Pulmonary artery endothelial cell (primary cell): ENCODE data around the gene MOB1A. TPM values are rescaled to one million over a fixed set of nuclear protein-coding genes. Genes with fewer than 3 reads are reported as not detected.
"Not testable (repeated sequence)": the region's sequence is repeated elsewhere in the genome, so short reads cannot be mapped to it uniquely, and the experiment has no call there.

Source experiments
- DNase-seq: peaks from one replicate; pipeline ENCODE4 v3.0.0-alpha.2; 2011; ENCODE audit warnings: low read depth, low spot score
- total RNA-seq: library from RNA; depleted of rRNA; stranded (reverse); fragments of >200 nt; gene quantifications from 2 replicates; pipeline ENCODE4 v1.2.3, GENCODE V29; 2014

Gene MOB1A
- total RNA-seq, 1 donor from 2014 or later, result 94.8 TPM

DNA sequence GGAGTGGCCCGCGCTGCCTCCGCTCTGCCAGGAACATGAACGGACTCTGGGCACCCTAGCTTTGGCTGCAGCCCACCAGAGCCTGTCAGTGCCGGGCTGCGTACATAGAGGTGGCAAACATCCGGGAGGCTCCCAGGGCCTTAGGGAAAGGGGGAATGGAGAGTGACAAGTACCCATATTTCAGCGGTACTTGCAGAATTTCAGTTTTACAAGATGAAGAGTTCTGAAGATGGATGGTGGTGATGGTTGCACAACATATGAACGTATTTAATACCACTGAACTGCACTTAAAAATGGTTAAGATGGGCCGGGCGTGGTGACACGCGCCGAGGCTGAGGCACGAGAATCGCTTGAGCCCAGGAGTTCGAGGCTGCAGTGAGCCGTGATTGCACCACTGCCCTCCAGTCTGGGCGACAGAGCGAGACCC lies 20.6 kb upstream of the MOB1A start:
- DNase-seq, result no peak

DNA sequence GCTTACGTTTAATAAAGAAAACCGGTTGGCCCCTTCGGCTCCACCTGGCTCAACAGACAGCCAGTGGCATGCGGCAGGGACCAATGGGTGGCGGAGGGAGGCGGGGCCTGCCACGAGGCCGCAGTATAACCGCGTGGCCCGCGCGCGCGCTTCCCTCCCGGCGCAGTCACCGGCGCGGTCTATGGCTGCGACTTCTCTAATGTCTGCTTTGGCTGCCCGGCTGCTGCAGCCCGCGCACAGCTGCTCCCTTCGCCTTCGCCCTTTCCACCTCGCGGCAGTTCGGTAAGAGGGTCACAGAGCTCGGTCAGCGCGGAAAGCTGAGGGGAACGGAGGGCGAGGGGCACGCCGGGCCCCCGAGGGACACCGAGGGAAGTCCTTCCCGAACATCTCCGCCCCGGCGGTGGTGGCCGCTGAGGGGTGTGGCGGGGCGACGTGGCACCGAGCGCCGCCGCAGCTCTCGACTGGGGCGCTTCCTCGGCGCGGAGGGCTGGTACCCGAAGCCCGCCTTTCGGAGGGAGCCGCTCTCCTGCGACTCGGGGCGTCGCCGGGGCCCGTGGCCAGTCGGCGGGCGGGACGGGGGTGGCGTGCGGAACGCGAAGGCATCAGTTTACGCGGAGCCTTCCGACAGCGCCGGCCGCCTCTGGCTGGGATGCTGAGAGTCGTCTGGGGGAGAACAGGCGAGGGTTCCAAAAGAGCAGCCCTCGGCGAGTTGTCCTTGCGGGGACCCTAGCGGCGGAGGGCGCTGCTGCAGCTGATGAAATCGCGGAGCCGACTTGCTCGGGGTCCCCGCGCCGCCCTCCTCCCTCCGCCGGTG lies 20.0 kb upstream of the MOB1A start, which contains the start of gene MTHFD2:
TSS of gene MTHFD2 (plus strand) at position 155 of the 814 bp plus-strand sequence. CDS start at position 182, 27 bp downstream.
- peak; percentile 90 for DNase-seq

DNA sequence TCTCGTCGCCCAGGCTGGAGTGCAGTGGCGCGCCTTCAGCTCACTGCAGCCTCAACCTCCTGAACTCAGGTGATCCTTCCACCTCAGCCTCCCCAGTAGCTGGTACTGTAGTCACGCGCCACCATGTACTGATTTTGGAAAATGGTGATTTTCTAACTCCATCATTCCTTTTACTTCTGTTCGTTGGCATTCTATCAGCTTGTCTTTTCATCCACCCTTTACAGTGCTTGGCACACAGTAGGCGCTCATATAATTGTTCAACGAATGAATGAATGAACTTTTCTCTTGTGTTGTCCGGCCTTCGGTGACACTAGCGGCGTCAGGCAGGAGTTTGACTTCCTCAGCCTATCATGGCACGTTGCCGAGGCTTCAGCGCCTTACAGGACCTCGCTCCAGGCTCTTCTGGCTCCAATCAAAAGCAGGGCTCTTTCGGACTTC lies 19.4 kb upstream of the MOB1A start:
- no peak for DNase-seq

DNA sequence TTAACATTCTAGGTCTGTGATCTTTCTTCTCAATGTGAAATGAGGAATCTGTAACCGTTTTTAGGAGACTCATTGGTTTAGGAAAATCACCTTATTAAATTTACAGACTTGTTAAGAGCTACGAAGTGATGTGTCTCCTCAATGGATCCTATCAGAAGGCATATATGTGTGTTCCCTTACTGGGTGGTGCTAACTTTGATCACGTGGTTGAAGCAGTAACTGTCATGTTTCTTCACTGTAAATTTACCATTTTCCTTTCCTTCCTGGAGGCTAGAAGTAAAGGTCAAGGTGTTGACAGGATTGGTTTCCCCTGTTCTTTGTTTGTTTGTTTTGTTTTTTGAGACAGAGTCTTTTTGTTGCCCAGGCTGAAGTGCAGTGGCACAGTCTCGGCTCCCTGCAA lies 18.4 kb upstream of the MOB1A start:
- DNase-seq, result no peak

DNA sequence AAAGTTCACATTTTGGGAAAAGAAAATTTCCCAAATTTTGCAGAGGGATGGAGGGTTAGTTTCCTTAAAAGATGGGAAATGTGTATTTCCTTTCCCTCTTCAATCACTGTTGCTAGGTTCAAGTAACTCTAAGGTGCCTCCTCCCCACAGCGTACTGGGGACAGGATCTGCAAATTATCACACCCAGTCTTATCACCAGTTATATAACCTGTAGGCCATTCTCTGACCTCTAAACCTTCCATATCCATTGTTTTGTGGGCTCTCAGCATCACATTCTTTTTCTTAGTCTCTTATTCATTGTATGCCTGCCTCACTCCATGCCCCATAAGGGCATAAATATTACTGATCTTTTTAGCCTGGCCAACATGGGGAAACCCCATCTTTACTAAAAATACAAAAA lies 16.1 kb upstream of the MOB1A start:
- DNase-seq, result no peak

DNA sequence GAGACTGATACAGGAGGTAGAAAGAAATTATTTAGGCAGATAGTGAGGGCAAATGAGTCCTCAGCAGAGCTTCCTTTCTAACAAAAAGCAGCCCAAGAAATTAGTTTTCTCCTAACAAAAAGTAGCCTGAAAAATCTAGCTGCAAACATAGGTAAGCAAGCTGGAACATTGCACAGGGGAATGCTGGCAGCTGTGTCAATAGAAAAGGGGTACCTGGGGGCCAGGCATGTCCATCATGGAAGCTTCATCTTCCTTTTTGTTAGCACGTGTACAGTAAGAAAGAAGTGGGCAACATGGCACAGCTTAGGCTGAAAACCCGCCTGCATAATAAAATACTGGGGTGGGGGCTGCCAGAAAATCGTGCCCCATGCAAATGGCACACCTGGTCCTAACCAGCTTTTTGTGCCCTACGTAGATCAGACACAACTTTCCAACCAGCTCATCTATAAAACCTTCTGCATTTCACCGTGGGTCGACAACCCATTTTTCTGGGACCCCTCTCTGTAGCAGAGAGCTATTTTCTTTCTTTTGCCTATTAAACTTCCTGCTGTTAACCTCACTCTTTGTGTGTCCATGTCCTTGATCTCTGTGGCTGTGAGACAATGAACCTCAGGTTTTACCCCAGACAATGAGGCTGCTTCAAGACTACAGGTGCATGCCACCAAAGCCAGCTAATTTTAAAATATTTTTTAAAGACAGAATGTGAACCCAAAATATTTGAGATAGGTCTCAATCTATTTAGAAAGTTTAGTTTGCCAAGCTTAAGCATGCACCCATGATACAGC lies 13.1 kb upstream of the MOB1A start:
- no peak for DNase-seq

DNA sequence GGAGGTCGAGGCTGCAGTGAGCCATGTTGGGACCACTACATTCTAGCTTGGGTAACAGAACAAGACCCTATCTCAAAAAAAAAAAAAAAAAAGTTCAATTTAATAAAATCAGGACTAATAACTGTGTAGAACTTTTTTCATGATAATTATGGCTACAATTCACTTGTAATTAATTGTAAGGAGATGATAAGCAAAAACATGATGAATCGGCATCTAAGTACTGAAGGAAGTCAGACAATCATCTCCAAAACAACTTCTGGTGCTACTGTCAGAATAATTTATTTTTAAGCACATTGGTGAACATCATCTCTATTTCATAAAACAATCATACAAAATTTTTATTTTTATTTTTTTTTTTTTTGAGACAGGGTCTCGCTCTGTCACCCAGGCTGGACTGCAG lies 10.0 kb upstream of the MOB1A start:
- no peak for DNase-seq

DNA sequence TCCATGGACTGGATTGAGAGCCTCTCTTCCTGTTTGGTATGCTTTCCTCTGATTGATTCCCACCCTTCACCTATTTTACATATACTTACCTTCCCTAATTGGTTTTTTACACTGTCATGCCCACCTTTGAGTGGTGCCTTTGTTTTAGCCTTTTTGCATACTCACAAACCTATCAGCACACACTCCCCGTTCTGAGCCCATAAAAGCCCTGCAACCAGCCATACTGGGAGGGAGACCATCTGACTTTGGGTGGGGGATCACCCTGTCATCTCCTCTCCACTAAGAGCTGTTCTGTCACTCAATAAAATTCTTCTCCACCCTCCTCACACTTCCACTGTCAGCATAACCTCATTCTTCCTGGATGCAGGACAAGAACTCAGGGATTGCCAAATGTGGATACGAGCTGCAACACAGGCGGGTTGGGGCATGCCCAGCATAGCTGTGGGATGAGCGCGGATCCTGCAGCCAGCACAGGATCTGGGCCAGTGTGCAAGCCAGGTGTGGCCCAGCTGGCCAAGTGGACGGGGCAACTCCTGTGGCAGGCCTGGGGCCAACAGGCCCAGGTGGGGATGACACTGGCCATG lies 9.4 kb upstream of the MOB1A start:
- no peak for DNase-seq

DNA sequence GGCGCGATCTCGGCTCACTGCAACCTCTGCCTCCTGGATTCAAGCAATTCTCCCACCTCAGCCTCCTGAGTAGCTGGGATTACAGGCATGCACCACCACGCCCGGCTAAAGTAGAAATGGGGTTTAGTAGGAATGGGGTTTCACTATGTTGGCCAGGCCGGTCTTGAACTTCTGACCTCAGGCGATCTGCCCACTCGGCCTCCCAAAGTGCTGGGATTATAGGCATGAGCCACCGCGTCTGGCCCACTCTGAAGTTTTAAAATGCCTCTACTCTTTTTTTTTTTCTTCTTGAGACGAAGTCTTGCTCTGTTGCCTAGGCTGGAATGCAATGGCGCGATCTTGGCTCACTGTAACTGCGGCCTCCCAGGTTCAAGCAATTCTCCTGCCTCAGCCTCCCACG lies 8.0 kb upstream of the MOB1A start:
- DNase-seq, result not testable (repeated sequence)

DNA sequence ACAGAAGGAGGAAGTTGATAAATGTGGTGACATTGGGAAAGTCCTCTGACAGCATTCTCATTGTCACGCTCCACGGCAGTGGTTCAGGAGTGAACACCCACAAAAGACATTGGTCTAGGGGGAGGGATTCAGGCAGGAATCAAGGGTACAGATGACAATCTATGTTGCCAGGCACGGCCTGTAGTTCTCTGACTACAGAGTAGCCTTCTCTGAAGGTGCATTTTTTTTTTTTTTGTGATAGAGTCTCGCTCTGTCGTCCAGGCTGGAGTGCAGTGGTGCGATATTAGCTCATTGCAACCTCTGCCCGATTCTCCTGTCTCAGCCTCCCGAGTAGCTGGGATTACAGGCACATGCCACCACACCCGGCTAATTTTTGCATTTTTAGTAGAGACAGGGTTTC lies 7.4 kb upstream of the MOB1A start:
- no peak for DNase-seq

DNA sequence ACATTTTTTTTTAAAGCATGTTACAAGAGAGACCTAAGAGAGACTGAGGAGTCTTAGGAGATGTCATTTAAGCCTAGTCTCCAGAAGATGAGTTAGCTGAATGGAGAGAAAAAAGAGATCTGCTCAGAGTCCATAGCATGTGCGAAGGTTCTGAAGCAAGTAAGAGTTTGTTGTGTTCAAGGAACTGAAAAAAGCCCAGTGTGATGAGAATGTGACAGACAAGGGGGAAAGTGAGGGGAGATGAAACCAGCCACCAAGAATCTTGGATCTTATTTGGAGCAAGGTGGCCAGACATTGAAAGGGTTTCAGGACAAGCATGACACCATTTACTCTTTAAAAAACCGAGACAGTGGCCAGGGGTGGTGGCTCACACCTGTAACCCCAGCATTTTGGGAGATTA lies 5.2 kb upstream of the MOB1A start:
- no peak for DNase-seq

DNA sequence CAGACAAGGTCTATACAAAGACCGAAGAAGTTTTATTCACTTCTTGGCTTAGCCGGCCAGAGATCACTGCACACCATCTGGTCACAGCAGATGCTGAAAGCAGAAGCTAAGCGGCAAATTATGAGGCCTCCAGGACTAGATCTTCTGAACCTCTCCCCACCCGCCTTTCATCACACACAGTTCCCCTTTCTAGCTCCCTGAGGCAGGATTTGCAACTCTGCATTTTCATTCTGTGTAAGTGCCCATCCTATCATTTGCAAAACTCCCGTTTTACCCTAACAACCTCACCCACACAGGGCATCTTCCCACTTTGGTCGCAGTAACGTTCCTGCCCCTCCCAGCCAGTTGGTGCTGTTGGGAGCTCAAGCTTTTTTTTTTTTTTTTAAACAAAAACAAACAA lies 3.1 kb upstream of the MOB1A start:
- no peak for DNase-seq

DNA sequence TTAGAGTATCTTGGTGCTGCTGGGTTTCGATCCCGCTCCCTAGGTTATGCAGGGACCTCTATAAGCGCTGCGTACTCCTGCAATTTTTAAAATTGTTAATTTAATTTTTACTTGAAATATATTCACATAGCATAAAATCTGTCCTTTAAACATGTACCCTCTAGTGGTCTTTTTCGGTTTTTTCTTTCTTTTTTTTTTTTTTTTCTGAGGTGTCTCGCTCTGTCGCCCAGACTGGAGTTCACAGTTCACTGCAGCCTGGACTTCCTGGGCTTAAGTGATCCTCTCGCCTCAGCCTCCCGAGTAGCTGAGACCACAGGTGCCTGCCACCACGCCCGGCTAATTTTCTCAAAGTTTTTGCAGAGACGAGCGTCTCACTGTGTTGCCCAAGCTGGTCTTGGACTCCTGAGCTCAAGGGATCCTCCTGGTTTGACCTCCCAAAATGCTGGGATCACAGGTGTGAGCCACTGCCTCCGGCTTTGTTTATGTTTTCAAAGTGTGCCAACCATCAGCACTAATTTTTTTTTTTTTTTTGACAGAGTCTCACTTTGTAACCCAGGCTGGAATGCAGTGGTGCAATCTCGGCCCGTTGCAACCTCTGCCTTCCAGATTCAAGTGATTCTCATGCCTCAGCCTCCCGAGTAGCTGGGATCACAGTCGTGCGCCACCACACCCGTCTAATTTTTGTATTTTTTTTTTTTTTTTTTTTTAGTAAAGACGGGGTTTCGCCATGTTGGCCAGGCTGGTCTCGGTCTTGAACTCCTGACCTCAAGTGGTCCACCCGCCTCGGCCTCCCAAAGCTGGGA lies 585 bp upstream of the MOB1A start:
- DNase-seq, result no peak

DNA sequence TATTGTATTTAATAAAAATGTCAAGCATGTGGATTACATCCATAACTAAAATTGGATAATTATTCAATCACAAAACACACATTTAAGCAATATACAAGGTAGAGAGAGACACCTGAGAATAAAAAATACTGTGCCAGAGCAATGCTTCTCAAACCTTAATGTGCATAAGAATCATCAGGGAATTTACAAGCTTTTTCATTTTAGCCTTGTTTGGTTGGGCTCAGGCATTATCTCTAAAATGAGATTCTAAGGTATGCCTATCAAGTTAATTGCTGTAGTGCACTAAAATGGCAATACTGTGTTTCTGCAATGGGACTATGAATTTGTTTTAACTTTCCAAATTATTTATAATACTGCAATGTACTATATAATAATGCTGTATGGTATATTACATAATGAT lies 983 bp downstream of the MOB1A start:
- no peak for DNase-seq

DNA sequence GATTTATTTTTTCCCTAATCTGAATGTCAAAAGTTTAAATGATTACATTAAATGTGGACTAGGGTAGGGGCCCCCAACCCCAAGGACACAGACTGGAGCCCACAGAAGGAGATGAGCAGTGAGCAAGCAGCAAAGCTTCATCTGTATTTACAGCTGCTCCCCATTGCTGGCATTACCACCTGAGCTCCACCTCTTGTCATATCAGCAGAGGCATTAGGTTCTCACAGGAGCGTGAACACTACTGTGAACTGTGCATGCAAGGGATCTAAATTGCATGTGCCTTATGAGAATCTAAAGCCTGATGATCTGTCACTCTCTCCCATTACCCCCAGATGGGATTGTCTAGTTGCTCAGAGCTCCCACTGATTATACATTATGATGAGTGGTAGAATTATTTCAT lies 3.8 kb downstream of the MOB1A start:
- no peak for DNase-seq

DNA sequence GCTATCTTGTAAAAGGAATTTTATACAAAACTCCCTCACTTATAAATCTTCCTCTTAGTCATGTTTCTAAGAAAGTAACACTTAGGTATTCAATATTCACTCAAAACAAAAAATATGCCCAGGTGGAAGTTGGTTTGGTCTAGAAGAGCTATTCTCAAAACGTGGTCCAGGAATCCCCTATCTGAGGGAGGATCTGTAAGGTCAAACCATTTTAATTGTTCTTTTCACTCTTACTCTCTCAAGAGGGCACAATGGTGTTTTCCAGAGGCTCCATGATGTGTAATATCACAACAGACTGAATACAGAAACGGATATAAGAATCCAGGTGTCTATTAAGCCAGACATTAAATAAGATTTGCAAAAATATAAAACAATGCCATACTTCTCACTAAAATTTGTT lies 9.9 kb downstream of the MOB1A start:
- no peak for DNase-seq

DNA sequence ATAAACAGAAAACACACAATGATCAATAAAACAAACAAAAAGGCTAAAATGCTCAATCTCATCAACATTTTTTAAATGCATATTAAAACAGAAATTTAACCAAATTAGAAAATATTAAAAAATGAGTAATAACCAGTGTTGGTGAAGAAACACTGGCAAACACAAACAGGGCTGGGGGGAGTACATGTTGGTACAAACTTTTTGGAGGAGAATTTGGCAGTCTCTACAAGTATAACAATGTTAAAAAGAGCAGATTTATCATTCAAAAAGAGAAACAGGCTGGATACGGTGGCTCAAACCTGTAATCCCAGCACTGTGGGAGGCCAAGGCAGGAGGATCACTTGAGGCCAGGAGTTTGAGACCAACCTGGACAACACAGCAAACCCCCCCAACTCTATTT lies 13.9 kb downstream of the MOB1A start:
- DNase-seq, result no peak

DNA sequence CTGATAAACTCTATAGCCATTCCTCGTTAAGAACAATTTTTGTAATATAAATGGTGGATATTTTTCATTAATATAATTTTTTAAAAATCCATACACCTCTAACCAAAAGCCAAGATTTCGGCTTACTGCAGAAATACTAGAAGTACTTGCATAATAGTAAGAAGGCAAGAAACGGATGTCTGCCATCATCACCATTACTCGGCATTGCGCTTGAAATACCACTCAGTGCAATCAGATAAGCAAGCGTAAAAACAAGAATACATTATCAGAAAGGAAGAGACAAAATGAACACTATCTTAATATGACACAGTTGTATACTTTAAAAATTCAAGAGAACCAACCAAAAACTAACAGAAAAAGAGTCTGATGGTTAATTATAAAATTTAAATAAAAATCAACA lies 15.7 kb downstream of the MOB1A start:
- DNase-seq, result no peak

DNA sequence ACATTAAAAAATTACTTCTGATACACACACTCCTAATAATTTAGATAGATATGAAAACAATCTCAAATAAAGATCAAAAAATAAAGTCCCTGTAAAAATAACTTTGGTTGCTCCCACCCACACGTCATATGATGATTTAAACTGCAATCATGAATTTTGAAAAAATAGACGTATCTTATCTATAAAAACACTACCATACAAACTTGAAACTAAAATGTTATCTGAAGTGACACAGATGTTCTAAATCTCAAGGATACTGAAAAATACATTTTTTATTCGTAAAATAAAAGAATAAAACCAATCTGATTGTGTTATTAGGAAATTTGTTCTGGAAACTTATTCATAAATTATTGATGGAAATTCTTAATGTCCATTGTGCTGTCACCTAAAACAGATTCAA lies 22.8 kb downstream of the MOB1A start:
- DNase-seq, result no peak

DNA sequence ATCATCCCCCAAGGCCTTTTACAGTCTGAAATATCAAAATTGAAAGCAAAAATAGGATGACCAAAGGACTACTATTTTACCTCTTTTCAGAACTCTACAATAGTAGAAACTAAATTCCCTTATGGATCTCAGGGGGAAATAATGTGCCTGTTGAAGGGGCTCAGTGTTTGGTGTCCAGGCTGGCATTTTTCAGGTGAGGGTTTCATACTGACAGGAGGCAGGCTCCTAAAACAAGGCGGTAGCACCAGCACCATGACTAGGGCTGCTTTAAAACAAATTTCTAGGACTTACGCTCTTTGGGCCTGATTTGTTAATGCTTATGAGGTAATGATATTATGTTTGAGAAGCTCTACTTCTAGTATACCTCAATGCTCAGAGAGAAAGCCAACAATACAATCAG lies 25.7 kb downstream of the MOB1A start:
- no peak for DNase-seq

DNA sequence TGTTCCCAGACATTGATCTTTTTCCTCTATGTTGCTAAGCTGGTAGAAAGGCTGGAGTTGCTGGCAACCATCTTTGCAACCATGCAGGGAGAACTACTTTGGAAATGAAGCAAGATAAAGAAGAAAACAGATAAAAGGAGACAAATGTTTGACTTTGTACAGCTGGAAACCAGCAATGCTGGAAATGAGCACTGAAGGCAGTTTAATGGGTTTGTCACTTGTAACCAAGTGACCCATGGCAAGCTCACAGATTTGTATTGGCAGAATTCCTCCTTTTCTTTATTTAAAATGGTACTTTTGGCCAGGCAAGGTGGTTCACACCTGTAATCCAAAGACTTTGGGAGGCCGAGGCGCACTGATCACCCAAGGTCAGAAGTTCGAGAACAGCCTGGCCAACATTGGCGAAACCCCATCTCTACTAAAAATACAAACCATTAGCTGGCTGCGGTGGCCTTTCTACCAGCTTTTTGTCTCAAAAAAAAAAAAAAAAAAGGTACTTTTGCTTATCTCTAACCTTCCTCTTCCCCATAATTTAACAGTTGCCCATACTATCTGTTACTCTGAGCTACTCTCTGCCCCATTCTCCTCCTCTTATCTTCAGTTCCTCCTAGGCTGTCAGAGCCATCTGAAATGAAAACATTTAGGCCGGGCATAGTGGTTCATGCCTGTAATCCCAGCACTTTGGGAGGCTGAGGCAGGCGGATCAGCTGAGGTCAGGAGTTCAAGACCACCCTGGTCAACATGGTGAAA lies 28.9 kb downstream of the MOB1A start:
- DNase-seq, result no peak
